OCI-LY3 (cell line): ENCODE results near the gene ZNF318.

ENCODE experiments used
- H2AFZ ChIP-seq: fragments of 200-600, 300-600 bp; shearing (Covaris generic); 2 replicates; pipeline ENCODE4 v1.6.0; 2014; ENCODE audit warnings: antibody characterized with exemption, low read depth, low read length
- H3K27ac ChIP-seq: fragments of 200-600, 300-600 bp; sonication (generic); 2 replicates; pipeline ENCODE4 v1.5.1; 2014; ENCODE audit warnings: mild to moderate bottlenecking, low read length, moderate library complexity, mixed read lengths
- H3K27me3 ChIP-seq: fragments of 200-600, 300-600 bp; sonication (generic); 2 replicates; pipeline ENCODE4 v1.6.1; 2014; ENCODE audit warnings: low read depth, low read length, mixed read lengths
- H3K36me3 ChIP-seq: fragments of 200-600, 300-600 bp; sonication (generic); replicated peaks from 2 replicates; pipeline ENCODE3; 2014; ENCODE audit warnings: low read depth, low read length, mixed read lengths
- H3K4me1 ChIP-seq: fragments of 300-600, 200-600 bp; sonication (generic); 2 replicates; pipeline ENCODE4 v1.6.1; 2014; ENCODE audit warnings: low read length, mixed read lengths
- H3K4me2 ChIP-seq: fragments of 200-600, 300-600 bp; sonication (generic); 2 replicates; pipeline ENCODE4 v1.6.1; 2014; ENCODE audit warnings: low read length, mixed read lengths
- H3K4me3 ChIP-seq: fragments of 300-600, 200-600 bp; sonication (generic); 2 replicates; pipeline ENCODE4 v1.5.1; 2014; ENCODE audit warnings: antibody characterized with exemption, mild to moderate bottlenecking, low read length, moderate library complexity
- H3K79me2 ChIP-seq: fragments of 300-600, 200-600 bp; shearing (Covaris generic); 2 replicates; pipeline ENCODE4 v1.6.1; 2014; ENCODE audit warnings: mild to moderate bottlenecking, low read length, mixed read lengths
- H3K9ac ChIP-seq: fragments of 300-600, 200-600 bp; shearing (Covaris generic); 2 replicates; pipeline ENCODE4 v1.6.0; 2014; ENCODE audit warnings: mild to moderate bottlenecking, low read length, moderate library complexity
- H3K9me3 ChIP-seq: fragments of 200-600, 300-600 bp; shearing (Covaris generic); 2 replicates; pipeline ENCODE4 v1.6.1; 2014; ENCODE audit warnings: low read length, mixed read lengths; ENCODE audit not compliant: insufficient read depth
- H4K20me1 ChIP-seq: fragments of 200-600, 300-600 bp; sonication (generic); 2 replicates; pipeline ENCODE4 v1.6.1; 2016; ENCODE audit warnings: low read length, mixed read lengths; ENCODE audit not compliant: insufficient read depth
- CTCF ChIP-seq: fragments of 200-600, 300-600 bp; sonication (generic); IDR thresholded peaks from 2 replicates; pipeline ENCODE4 v1.5.1; 2014; ENCODE audit warnings: antibody characterized with exemption, low read length, low read depth
- EZH2phosphoT487 ChIP-seq: fragments of 200-600 bp; shearing (Covaris generic); IDR thresholded peaks from 2 replicates; pipeline ENCODE4 v1.6.1; 2018; ENCODE audit warnings: antibody characterized with exemption, mixed run types, low read depth

Gene ZNF318

GRCh38 chr6:43292341-43292740, 77.1 kb downstream of the ZNF318 start:
- Histone ChIP-seq H3K4me1 (no peaks in the 10 kb centered on the region), H2AFZ (no peak overlapping the region), H3K27me3 (no peaks in the 10 kb centered on the region), H3K4me2 (no peak overlapping the region), H3K9ac (no peak overlapping the region), H4K20me1 (no peaks in the 10 kb centered on the region), H3K79me2 (no peaks in the 10 kb centered on the region), H3K36me3 (no peaks in the 10 kb centered on the region), H3K9me3 (no peaks in the 10 kb centered on the region), H3K4me3 (no peak overlapping the region), H3K27ac (no peak overlapping the region)
- TF ChIP-seq CTCF (no peak), EZH2phosphoT487 (no peak)

GRCh38 chr6:43291708-43292107, 77.7 kb downstream of the ZNF318 start:
- no peaks in the 10 kb centered on the region for H3K79me2 ChIP-seq
- H2AFZ ChIP-seq: no peak overlapping the region
- no peaks in the 10 kb centered on the region for H3K27me3 ChIP-seq
- H3K27ac ChIP-seq: no peak overlapping the region
- no peak overlapping the region for H3K4me3 ChIP-seq
- H3K9me3 ChIP-seq: no peaks in the 10 kb centered on the region
- no peaks in the 10 kb centered on the region for H3K4me1 ChIP-seq
- no peak overlapping the region for H3K9ac ChIP-seq
- H3K36me3 ChIP-seq: no peaks in the 10 kb centered on the region
- no peak for TF ChIP-seq EZH2phosphoT487
- no peak for TF ChIP-seq CTCF
- H4K20me1 ChIP-seq: no peaks in the 10 kb centered on the region
- no peak overlapping the region for H3K4me2 ChIP-seq

GRCh38 chr6:43290905-43291355, 78.5 kb downstream of the ZNF318 start:
- Histone ChIP-seq H3K4me2 (no peak overlapping the region), H3K9ac (no peak overlapping the region), H3K36me3 (no peaks in the 10 kb centered on the region), H3K27me3 (no peaks in the 10 kb centered on the region), H4K20me1 (no peaks in the 10 kb centered on the region), H2AFZ (no peak overlapping the region), H3K9me3 (no peaks in the 10 kb centered on the region), H3K79me2 (no peaks in the 10 kb centered on the region), H3K4me1 (no peaks in the 10 kb centered on the region), H3K27ac (no peak overlapping the region), H3K4me3 (no peak overlapping the region)
- TF ChIP-seq CTCF (no peak), EZH2phosphoT487 (no peak)

- no peak overlapping the region for H3K27ac ChIP-seq
- no peaks in the 10 kb centered on the region for H3K27me3 ChIP-seq
- no peaks in the 10 kb centered on the region for H3K4me1 ChIP-seq
- no peaks in the 10 kb centered on the region for H4K20me1 ChIP-seq
- H3K4me2 ChIP-seq: no peak overlapping the region
- H3K79me2 ChIP-seq: no peaks in the 10 kb centered on the region
- no peaks in the 10 kb centered on the region for H3K36me3 ChIP-seq
- H3K4me3 ChIP-seq: no peak overlapping the region
- H3K9me3 ChIP-seq: no peaks in the 10 kb centered on the region
- no peak overlapping the region for H2AFZ ChIP-seq
- TF ChIP-seq EZH2phosphoT487: no peak
- no peak for TF ChIP-seq CTCF
- no peak overlapping the region for H3K9ac ChIP-seq
Measured at GRCh38 chr6:43290339-43290904, 79.0 kb downstream of the ZNF318 start.
